ENCODE measurements around the gene TMEM204.

TMEM204 gene

GRCh38 chr16:1539720-1540555, 6.5 kb downstream of the TMEM204 start:
- DNase-seq: no peak

GRCh38 chr16:1540556-1540855, 7.0 kb downstream of the TMEM204 start:
- DNase-seq: no peak

GRCh38 chr16:1541293-1542165, 8.1 kb downstream of the TMEM204 start:
- DNase-seq: no peak

GRCh38 chr16:1542166-1542500, 8.7 kb downstream of the TMEM204 start:
- no peak for DNase-seq

- no peak for DNase-seq
These were observed 9.1 kb downstream of the TMEM204 start for GRCh38 chr16:1542533-1542932.

- DNase-seq: peak; percentile 89 to 92
These were observed 9.8 kb downstream of the TMEM204 start for GRCh38 chr16:1543085-1543896.

GRCh38 chr16:1545044-1546040, 11.9 kb downstream of the TMEM204 start:
- no peak for DNase-seq

- no peak for DNase-seq
These were observed 13.0 kb downstream of the TMEM204 start for GRCh38 chr16:1546430-1546829.

- DNase-seq: no peak
These were observed 14.8 kb downstream of the TMEM204 start for GRCh38 chr16:1548233-1548632.

- DNase-seq: no peak
These were observed 15.3 kb downstream of the TMEM204 start for GRCh38 chr16:1548727-1549126.

- no peak for DNase-seq
These were observed 16.6 kb downstream of the TMEM204 start for GRCh38 chr16:1550069-1550468.

GRCh38 chr16:1550696-1551095, 17.2 kb downstream of the TMEM204 start:
- DNase-seq: no peak

- DNase-seq: no peak
These were observed 17.7 kb downstream of the TMEM204 start for GRCh38 chr16:1551166-1551565.

- DNase-seq: no peak
These were observed 18.7 kb downstream of the TMEM204 start for GRCh38 chr16:1552129-1552528.

GRCh38 chr16:1553946-1554825, 20.7 kb downstream of the TMEM204 start:
- no peak for DNase-seq

GRCh38 chr16:1554826-1555445, 21.5 kb downstream of the TMEM204 start:
- no peak for DNase-seq

- DNase-seq: no peak
These were observed 22.8 kb downstream of the TMEM204 start for GRCh38 chr16:1556254-1556653.

GRCh38 chr16:1557074-1557473, 23.6 kb downstream of the TMEM204 start:
- DNase-seq: no peak

- DNase-seq: no peak
These were observed 24.1 kb downstream of the TMEM204 start for GRCh38 chr16:1557576-1557975.

- DNase-seq: no peak
These were observed 26.0 kb downstream of the TMEM204 start for GRCh38 chr16:1559446-1559975.
